ENCODE data around the gene FGG. TPM values are rescaled to one million over a fixed set of nuclear protein-coding genes. Genes with fewer than 3 reads are reported as not detected.

The FGG gene
- total RNA-seq, 1 donor from 2014 or later = not detected

DNA sequence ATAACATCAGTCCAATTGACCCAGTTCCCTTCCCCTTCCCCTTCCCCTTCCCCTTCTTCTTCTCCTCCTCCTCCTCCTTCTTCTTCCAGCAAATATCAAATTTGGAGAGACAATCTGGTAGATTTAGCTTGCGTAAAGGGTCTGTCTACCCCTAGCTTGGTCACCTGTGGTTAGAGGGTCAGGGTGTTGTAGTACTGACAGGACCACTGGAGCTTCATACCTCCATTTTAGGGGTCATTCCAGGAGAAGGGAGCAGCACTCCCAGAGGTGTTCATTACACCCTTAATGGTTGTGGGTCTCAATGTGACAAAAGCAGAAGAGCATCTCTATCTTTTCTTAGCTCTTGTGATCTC, 53.3 kb downstream of the FGG start:
- DNase-seq (ENCODE audit: extremely low spot score, unreplicated experiment) = no peak
- Mint-ChIP-seq H3K36me3 (ENCODE audit: unreplicated experiment) (no peaks in the 10 kb centered on the region), H3K27ac (ENCODE audit: unreplicated experiment) (no peak overlapping the region), H3K9me3 (ENCODE audit: unreplicated experiment) (no peaks in the 10 kb centered on the region), H3K4me1 (ENCODE audit: unreplicated experiment) (no peaks in the 10 kb centered on the region), H3K4me3 (ENCODE audit: unreplicated experiment) (no peak overlapping the region), H3K27me3 (ENCODE audit: unreplicated experiment) (peaks cover 31% of the 10 kb centered on the region)
- TF ChIP-seq, protein P1, sequence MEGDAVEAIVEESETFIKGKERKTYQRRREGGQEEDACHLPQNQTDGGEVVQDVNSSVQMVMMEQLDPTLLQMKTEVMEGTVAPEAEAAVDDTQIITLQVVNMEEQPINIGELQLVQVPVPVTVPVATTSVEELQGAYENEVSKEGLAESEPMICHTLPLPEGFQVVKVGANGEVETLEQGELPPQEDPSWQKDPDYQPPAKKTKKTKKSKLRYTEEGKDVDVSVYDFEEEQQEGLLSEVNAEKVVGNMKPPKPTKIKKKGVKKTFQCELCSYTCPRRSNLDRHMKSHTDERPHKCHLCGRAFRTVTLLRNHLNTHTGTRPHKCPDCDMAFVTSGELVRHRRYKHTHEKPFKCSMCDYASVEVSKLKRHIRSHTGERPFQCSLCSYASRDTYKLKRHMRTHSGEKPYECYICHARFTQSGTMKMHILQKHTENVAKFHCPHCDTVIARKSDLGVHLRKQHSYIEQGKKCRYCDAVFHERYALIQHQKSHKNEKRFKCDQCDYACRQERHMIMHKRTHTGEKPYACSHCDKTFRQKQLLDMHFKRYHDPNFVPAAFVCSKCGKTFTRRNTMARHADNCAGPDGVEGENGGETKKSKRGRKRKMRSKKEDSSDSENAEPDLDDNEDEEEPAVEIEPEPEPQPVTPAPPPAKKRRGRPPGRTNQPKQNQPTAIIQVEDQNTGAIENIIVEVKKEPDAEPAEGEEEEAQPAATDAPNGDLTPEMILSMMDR (IDR thresholded peaks at IDR 0.05) = no peak

Other genes with a start within 250 kb of the FGG start
- 0.13 and 0.16 TPM in 2 replicates for gene DCHS2, start 120.9 kb downstream of the FGG start, total RNA-seq
- 79.3 and 82.1 TPM in 2 replicates for gene PLRG1, start 62.3 kb downstream of the FGG start, total RNA-seq
- gene FGB, start 49.6 kb downstream of the FGG start, total RNA-seq = not detected in 2 replicates
- not detected in 2 replicates for gene FGA, start 21.9 kb downstream of the FGG start, total RNA-seq
- gene LRAT, start 131.3 kb upstream of the FGG start, total RNA-seq = not detected in 2 replicates
- not detected in 2 replicates for gene RBM46, start 168.6 kb upstream of the FGG start, total RNA-seq

Measured in osteocyte (in vitro differentiated cells).